Skin epidermis (tissue), 12 donors: ENCODE measurements around the gene RAB11FIP5.
"Not testable (repeated sequence)": the region's sequence is repeated elsewhere in the genome, so short reads cannot be mapped to it uniquely, and the experiment has no call there.

ENCODE experiments used
- H3K27ac ChIP-seq, 21 experiments: fragments of 200-600 bp; sonication (generic) in 11 of 21; one replicate each; pipeline ENCODE4 v1.5.0; 2020; ENCODE audit warnings: mild to moderate bottlenecking in 3 of 21, inconsistent platforms in 2 of 21, moderate library complexity in 2 of 21
- H3K4me3 ChIP-seq, 7 experiments: fragments of 200-600 bp; sonication (generic) in 2 of 7; one replicate each; pipeline ENCODE4 v1.5.0; 2020; ENCODE audit warnings: inconsistent platforms in 2 of 7, mild to moderate bottlenecking in 2 of 7, moderate library complexity in 1 of 7

Gene RAB11FIP5

GRCh38 chr2:73112026-73112912, 479 bp downstream of the RAB11FIP5 start:
- Histone ChIP-seq H3K4me3 (peak overlapping the region; percentile 63 to 87 (median 70)), H3K27ac (peak overlapping the region; percentile 60 to 93 (median 83))

GRCh38 chr2:73111073-73112025, 1.4 kb downstream of the RAB11FIP5 start:
- peak overlapping the region in 20 of 21 experiments; percentile 60 to 93 (median 84) for H3K27ac ChIP-seq
- H3K4me3 ChIP-seq, result peak overlapping the region; percentile 63 to 87 (median 70)

- peak overlapping the region in 4 of 7 experiments; percentile 63 to 87 (median 68) for H3K4me3 ChIP-seq
- peak overlapping the region in 15 of 21 experiments; percentile 22 to 93 (median 84) for H3K27ac ChIP-seq
Measured at GRCh38 chr2:73110168-73111072, 2.3 kb downstream of the RAB11FIP5 start.

- peak overlapping the region in 8 of 21 experiments; percentile 27 to 90 (median 54) for H3K27ac ChIP-seq
Measured at GRCh38 chr2:73109431-73110167, 3.1 kb downstream of the RAB11FIP5 start.

GRCh38 chr2:73107211-73107926, 5.4 kb downstream of the RAB11FIP5 start:
- H3K4me3 ChIP-seq, result no peak overlapping the region
- H3K27ac ChIP-seq, result peak overlapping the region in 12 of 21 experiments; percentile 3 to 61 (median 23)

More at GRCh38 chr2:73109431-73110167, 3.1 kb downstream of the RAB11FIP5 start:
- no peak overlapping the region for H3K4me3 ChIP-seq

GRCh38 chr2:73106791-73107190, 6.0 kb downstream of the RAB11FIP5 start:
- peak overlapping the region in 10 of 21 experiments; percentile 3 to 61 (median 28) for H3K27ac ChIP-seq
- no peak overlapping the region for H3K4me3 ChIP-seq

GRCh38 chr2:73105511-73105971, 7.2 kb downstream of the RAB11FIP5 start:
- no peak overlapping the region for H3K4me3 ChIP-seq
- H3K27ac ChIP-seq, result no peak overlapping the region

- no peak overlapping the region for H3K4me3 ChIP-seq
- H3K27ac ChIP-seq, result no peak overlapping the region
Measured at GRCh38 chr2:73104933-73105332, 7.8 kb downstream of the RAB11FIP5 start.

- H3K4me3 ChIP-seq, result no peak overlapping the region
- peak overlapping the region in 1 of 21 experiments; percentile 32 for H3K27ac ChIP-seq
Measured at GRCh38 chr2:73103018-73103542, 9.7 kb downstream of the RAB11FIP5 start.

- H3K4me3 ChIP-seq, result no peak overlapping the region
- H3K27ac ChIP-seq, result no peak overlapping the region
Measured at GRCh38 chr2:73101626-73102256, 11.0 kb downstream of the RAB11FIP5 start.

GRCh38 chr2:73100956-73101355, 11.8 kb downstream of the RAB11FIP5 start:
- H3K27ac ChIP-seq, result no peak overlapping the region
- H3K4me3 ChIP-seq, result no peak overlapping the region

GRCh38 chr2:73099486-73099885, 13.3 kb downstream of the RAB11FIP5 start:
- no peak overlapping the region for H3K4me3 ChIP-seq

GRCh38 chr2:73095910-73096309, 16.8 kb downstream of the RAB11FIP5 start:
- no peak overlapping the region for H3K4me3 ChIP-seq
- H3K27ac ChIP-seq, result no peak overlapping the region

More at GRCh38 chr2:73099486-73099885, 13.3 kb downstream of the RAB11FIP5 start:
- no peak overlapping the region for H3K27ac ChIP-seq

- not testable (repeated sequence) for H3K4me3 ChIP-seq, H3K27ac ChIP-seq
Measured at GRCh38 chr2:73093601-73094218, 19.0 kb downstream of the RAB11FIP5 start.

GRCh38 chr2:73092146-73092783, 20.5 kb downstream of the RAB11FIP5 start:
- Histone ChIP-seq H3K27ac (no peak overlapping the region), H3K4me3 (no peak overlapping the region)

- no peak overlapping the region for H3K27ac ChIP-seq
Measured at GRCh38 chr2:73091696-73092095, 21.1 kb downstream of the RAB11FIP5 start.

More at GRCh38 chr2:73091696-73092095, 21.1 kb downstream of the RAB11FIP5 start:
- H3K4me3 ChIP-seq, result no peak overlapping the region
